Measurements from ENCODE around the gene OGA.

- no peak for TF ChIP-seq CTCF (IDR thresholded peaks at IDR 0.05; ENCODE audit: poor library complexity)
- no peak for TF ChIP-seq EZH2phosphoT487 (IDR thresholded peaks at IDR 0.05; ENCODE audit: low read depth, severe bottlenecking, unreplicated experiment)
Observed at GRCh38 chr10:101759309-101760247, 58.7 kb downstream of the OGA start.
